ENCODE results near the gene DNAI1. TPM values are rescaled to one million over a fixed set of nuclear protein-coding genes. Genes with fewer than 3 reads are reported as not detected.

DNAI1 gene
- total and polyA plus RNA-seq, 2 of the 13 experiments (the other 11 are each of a cell fraction or from before 2014, with no cell fraction given): not detected

DNA sequence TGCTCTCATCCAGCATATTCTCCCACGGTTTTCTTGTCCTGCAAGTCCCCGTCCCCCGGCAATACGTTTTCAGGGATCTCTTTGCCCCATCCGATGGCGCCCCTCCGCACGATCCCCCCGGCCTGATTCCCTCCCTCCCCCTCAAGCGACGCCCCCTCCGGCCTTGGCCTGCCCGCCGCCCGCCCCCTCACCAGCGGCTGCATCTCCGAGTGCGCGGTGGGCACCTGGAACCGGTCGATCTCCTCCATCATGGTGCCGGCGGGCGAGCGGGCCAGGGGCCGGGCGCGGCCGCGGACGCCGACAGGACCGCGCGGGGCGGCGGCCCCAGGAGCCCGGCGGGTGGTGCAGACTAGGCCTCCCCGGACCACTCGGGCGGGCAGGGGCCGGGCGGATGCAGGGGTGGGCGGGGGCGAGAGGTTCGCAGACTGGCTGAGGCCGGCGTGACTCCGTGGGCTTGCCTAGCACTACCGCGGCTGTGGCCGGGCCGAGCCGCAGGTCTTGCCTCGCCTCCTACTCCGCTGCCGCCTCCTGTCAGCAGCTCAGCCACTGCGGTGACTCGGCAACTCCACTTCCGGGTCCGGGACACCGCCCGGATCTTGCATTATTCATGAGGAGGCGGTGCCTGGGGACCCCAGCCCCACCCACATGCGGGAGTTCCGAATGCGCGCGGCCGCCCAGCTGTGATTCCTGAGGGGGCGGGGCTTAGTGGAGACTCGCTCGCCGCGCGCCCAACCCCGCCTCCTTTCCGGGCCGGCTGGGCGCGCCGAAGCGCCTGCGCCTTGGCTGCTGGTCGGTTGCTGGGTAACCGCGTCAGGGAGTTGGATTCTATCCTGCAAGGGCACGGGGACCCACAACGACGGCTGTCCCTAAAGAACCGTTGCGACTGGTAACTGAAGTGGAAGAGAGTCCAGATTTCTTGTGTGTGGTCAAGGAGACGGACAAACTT is at the start of gene DNAI1, which contains the start of gene FAM219A (continued):
- TF ChIP-seq, protein P1, sequence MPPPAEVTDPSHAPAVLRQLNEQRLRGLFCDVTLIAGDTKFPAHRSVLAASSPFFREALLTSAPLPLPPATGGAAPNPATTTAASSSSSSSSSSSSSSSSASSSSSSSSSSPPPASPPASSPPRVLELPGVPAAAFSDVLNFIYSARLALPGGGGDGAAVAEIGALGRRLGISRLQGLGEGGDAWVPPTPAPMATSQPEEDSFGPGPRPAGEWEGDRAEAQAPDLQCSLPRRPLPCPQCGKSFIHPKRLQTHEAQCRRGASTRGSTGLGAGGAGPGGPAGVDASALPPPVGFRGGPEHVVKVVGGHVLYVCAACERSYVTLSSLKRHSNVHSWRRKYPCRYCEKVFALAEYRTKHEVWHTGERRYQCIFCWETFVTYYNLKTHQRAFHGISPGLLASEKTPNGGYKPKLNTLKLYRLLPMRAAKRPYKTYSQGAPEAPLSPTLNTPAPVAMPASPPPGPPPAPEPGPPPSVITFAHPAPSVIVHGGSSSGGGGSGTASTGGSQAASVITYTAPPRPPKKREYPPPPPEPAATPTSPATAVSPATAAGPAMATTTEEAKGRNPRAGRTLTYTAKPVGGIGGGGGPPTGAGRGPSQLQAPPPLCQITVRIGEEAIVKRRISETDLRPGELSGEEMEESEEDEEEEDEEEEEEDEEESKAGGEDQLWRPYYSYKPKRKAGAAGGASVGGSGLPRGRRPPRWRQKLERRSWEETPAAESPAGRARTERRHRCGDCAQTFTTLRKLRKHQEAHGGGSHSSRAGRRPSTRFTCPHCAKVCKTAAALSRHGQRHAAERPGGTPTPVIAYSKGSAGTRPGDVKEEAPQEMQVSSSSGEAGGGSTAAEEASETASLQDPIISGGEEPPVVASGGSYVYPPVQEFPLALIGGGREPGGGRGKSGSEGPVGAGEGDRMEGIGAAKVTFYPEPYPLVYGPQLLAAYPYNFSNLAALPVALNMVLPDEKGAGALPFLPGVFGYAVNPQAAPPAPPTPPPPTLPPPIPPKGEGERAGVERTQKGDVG (CRISPR knock-in tag; IDR thresholded peaks at IDR 0.05; ENCODE audit: borderline replicate concordance): no peak
- peak; percentile 44; the same call in 1 of the 2 replicates for TF ChIP-seq MAFF (IDR thresholded peaks at IDR 0.05; ENCODE audit: low read depth, low read length)
- TF ChIP-seq, protein P2, sequence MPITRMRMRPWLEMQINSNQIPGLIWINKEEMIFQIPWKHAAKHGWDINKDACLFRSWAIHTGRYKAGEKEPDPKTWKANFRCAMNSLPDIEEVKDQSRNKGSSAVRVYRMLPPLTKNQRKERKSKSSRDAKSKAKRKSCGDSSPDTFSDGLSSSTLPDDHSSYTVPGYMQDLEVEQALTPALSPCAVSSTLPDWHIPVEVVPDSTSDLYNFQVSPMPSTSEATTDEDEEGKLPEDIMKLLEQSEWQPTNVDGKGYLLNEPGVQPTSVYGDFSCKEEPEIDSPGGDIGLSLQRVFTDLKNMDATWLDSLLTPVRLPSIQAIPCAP (CRISPR knock-in tag; IDR thresholded peaks at IDR 0.05; ENCODE audit: low read depth): no peak
- no peak for TF ChIP-seq ZNF350 (CRISPR knock-in tag; IDR thresholded peaks at IDR 0.05; ENCODE audit: borderline replicate concordance, low read depth)
- no peak for TF ChIP-seq ZNF382 (CRISPR knock-in tag; IDR thresholded peaks at IDR 0.05; ENCODE audit: borderline replicate concordance)
- TF ChIP-seq ZFP36L2 (CRISPR knock-in tag; IDR thresholded peaks at IDR 0.05): no peak
- no peak for TF ChIP-seq TBP (CRISPR knock-in tag; IDR thresholded peaks at IDR 0.05)
- TF ChIP-seq ZNF775 (CRISPR knock-in tag; IDR thresholded peaks at IDR 0.05; ENCODE audit: borderline replicate concordance): no peak
- TF ChIP-seq, protein P3, sequence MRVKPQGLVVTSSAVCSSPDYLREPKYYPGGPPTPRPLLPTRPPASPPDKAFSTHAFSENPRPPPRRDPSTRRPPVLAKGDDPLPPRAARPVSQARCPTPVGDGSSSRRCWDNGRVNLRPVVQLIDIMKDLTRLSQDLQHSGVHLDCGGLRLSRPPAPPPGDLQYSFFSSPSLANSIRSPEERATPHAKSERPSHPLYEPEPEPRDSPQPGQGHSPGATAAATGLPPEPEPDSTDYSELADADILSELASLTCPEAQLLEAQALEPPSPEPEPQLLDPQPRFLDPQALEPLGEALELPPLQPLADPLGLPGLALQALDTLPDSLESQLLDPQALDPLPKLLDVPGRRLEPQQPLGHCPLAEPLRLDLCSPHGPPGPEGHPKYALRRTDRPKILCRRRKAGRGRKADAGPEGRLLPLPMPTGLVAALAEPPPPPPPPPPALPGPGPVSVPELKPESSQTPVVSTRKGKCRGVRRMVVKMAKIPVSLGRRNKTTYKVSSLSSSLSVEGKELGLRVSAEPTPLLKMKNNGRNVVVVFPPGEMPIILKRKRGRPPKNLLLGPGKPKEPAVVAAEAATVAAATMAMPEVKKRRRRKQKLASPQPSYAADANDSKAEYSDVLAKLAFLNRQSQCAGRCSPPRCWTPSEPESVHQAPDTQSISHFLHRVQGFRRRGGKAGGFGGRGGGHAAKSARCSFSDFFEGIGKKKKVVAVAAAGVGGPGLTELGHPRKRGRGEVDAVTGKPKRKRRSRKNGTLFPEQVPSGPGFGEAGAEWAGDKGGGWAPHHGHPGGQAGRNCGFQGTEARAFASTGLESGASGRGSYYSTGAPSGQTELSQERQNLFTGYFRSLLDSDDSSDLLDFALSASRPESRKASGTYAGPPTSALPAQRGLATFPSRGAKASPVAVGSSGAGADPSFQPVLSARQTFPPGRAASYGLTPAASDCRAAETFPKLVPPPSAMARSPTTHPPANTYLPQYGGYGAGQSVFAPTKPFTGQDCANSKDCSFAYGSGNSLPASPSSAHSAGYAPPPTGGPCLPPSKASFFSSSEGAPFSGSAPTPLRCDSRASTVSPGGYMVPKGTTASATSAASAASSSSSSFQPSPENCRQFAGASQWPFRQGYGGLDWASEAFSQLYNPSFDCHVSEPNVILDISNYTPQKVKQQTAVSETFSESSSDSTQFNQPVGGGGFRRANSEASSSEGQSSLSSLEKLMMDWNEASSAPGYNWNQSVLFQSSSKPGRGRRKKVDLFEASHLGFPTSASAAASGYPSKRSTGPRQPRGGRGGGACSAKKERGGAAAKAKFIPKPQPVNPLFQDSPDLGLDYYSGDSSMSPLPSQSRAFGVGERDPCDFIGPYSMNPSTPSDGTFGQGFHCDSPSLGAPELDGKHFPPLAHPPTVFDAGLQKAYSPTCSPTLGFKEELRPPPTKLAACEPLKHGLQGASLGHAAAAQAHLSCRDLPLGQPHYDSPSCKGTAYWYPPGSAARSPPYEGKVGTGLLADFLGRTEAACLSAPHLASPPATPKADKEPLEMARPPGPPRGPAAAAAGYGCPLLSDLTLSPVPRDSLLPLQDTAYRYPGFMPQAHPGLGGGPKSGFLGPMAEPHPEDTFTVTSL (CRISPR knock-in tag; IDR thresholded peaks at IDR 0.05; ENCODE audit: borderline replicate concordance): no peak
- no peak for TF ChIP-seq NFYC (CRISPR knock-in tag; IDR thresholded peaks at IDR 0.05)
- TF ChIP-seq, protein P4, sequence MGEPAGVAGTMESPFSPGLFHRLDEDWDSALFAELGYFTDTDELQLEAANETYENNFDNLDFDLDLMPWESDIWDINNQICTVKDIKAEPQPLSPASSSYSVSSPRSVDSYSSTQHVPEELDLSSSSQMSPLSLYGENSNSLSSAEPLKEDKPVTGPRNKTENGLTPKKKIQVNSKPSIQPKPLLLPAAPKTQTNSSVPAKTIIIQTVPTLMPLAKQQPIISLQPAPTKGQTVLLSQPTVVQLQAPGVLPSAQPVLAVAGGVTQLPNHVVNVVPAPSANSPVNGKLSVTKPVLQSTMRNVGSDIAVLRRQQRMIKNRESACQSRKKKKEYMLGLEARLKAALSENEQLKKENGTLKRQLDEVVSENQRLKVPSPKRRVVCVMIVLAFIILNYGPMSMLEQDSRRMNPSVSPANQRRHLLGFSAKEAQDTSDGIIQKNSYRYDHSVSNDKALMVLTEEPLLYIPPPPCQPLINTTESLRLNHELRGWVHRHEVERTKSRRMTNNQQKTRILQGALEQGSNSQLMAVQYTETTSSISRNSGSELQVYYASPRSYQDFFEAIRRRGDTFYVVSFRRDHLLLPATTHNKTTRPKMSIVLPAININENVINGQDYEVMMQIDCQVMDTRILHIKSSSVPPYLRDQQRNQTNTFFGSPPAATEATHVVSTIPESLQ (CRISPR knock-in tag; conservative IDR thresholded peaks at IDR 0.05): no peak

All from HepG2 (cell line).